Inflammatory macrophage treated with lipopolysaccharide for 1 hour (primary cell): ENCODE measurements around the gene GSG1.
A peak's percentile ranks its signal among the peaks of the same experiment; 100 is the strongest.
"Not testable (repeated sequence)": the region's sequence is repeated elsewhere in the genome, so short reads cannot be mapped to it uniquely, and the experiment has no call there.

ENCODE experiments used
- DNase-seq, 2 donors: peaks; one replicate each; pipeline ENCODE4 v3.0.0-alpha.2; 2020 to 2022

GSG1 gene

DNA sequence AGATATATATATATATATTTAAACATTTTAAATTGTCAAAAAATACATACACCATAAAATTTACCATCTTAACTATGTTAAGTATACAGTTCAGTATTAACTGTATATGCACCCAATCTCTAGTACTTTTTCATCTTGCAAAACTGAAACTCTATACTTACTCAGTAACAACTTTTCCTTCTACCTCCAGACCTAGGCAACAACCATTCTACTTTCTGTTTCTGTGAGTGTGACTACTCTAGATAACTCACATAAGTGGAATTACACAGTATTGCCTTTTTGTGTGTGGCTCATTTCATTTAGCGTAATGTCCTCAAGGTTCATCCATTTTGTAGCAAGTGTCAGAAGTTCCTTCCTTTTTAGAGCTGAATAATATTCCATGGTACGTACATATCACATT lies 51.0 kb downstream of the GSG1 start:
- no peak for DNase-seq

DNA sequence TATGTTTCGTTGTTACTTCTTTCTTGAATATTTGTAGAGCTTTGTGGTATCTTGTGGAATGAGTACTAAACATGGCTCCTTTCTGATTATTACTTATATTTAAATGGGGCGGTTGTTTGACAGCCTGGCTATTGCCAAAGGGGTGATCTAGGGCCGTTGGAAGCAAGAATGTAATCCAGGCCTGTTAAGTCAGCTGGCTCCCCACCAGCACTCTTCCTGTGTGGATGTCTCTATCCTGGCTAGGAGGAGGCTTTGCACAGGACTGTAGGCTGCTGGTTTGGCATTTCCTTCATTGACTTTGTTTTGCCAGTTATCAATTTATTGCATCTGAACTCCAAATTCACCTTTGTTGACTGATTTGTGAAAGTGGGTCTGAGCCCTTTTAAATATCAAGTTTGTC lies 53.7 kb downstream of the GSG1 start:
- no peak for DNase-seq

DNA sequence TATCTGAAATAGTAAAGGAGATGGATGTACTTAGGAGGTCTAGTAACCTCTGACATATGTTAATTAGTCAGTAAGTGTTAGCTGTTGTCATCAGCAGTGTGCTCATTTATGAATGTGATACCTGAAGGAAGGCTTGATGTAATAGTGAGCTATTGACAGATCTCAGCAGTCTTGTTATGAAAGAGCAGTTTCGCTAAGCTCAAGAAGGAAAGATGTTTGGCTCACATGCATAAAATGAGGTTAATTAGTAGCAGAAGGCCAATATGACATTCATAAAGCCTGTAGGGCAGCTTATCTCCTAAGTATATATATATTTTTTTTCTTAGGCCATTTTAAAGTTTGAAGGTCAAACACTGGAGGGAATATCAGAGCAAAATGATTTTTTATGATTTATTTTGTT lies 56.5 kb downstream of the GSG1 start:
- no peak for DNase-seq

GRCh38 chr12:13045816-13046215 lies 57.7 kb downstream of the GSG1 start:
- no peak for DNase-seq

GRCh38 chr12:13044906-13045299 lies 58.6 kb downstream of the GSG1 start:
- DNase-seq, result no peak

GRCh38 chr12:13044002-13044905 lies 59.2 kb downstream of the GSG1 start, which contains the start of gene FAM234B:
TSS of gene FAM234B (plus strand) at chr12:13044381. CDS start at chr12:13044404, 23 bp downstream.
- peak; percentile 55 to 77 for DNase-seq

DNA sequence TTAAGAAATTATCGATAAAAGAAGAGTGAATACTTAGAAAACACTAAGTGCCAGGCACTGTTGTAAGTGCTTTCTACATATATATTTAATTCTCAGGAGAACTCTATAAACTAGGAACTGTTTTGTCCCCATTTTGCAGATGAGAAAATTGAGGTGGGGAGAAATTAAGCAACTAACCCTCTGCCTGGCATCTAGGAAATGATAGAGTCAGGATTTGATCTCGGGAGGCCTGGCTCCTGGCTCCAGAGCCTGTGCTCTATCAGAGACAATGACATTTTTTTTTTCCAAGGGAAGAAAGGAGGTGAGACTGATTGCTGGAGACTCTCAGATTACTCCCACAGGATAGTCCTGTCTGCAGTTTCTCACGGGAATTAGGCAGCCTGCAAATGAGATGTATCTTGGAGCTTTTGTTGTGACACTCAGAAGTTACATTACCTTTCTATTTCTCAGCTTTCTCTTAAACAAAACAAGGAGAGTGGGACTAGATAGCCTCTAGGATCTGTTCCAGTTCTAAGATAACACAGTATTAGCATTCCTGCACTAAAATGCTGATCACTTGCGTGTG lies 60.7 kb downstream of the GSG1 start:
- no peak for DNase-seq

- no peak for DNase-seq
Observed at GRCh38 chr12:13041224-13041623, 62.2 kb downstream of the GSG1 start.

DNA sequence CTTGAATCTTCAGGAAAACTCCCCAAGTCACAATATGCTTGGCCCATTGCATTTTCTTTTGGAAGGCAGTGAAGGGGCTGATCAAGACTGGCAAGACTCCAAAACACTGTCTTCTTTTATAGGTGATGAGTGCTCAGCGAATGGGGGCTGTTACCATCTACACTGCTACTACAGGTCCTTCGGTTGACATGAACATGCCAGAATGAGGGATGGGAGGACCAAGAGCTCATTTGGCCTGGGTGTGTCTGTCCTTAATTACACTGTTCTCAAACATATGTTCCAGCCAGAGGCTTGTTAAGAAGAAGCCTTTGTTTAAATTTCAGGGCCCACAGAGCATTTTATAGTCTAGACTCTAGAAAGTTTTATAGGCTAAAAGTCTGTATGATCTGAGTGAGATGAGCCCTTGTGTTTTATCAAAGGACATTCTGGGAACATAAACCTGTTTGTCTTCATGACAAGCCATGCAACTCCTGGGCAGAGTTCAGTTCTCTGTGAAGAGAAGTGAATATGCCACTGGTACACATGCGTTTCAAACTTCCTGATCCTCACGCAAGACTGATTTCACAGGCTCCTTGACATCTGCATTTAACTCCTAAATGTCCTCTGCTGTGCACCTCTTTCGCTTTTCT lies 64.0 kb downstream of the GSG1 start:
- DNase-seq, result no peak

DNA sequence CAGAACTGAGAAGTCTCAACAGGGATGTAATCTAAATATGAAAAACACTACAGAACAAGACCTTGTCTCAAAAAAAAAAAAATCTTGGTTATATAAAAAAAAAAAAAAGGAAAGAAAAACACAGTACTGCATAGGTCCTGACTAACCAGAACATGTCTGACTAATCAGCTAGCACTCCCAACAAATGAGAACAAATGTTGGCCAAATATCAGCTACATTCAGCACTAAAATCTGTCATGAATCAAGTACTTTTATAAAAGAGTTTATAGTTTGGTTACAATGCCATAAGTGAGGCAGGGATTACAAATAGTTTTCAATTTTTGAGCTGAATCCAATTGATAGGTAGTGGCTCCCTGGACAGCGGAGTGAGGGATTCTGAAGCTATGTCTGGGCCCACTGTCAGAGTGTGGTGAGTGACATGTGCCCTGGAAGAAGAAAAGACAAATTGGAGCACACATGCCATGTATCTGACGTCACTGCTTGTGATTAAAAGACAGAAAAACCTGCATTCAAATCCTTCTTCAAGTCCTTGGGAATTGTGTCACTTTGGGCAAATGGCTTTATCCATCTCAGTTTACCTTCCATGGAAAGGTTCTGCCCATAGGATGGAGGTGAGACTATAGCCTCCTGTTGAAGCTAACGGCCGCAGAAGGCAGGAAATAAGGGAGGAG lies 64.8 kb downstream of the GSG1 start:
- DNase-seq, result no peak

DNA sequence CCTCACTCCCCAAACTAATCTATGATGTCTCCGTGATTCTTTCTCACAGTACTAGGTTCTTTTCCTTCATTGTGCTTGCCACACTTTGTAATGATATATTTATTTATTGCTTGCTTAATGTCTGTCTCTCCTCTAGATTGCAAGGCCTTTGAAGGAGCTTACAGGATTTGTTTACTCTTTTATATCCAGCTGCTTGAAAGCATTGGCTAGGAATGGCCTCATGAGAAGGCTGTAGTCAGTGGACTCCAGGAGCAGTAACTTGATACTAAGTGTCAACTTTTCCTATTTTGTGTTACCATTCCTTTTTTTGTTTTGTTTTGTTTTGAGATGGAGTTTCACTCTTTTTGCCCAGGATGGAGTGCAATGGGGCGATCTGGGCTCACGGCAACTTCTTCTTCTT lies 66.6 kb downstream of the GSG1 start:
- no peak for DNase-seq

DNA sequence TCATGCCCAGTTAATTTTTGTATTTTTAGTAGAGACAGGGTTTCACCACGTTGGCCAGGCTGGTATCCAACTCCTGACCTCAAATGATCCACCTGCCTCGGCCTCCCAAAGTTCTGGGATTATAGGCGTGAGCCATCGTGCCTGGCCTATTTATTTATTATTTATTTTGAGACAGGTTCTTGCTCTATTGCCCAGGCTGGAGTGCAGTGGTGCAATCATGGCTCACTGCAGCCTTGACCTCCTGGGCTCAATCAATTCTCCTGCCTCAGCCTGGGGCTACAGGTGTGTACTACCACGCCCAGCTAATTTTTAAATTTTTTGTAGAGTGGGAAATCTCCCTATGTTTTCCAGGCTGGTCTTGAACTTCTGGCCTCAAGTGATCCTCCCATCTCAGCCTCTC lies 68.1 kb downstream of the GSG1 start:
- not testable (repeated sequence) for DNase-seq
